Limb (tissue), 2 donors: Measurements from ENCODE around the gene NEDD4L.
"Not testable (repeated sequence)": the region's sequence is repeated elsewhere in the genome, so short reads cannot be mapped to it uniquely, and the experiment has no call there.

Experiments
- DNase-seq, 2 donors: peaks; one replicate each; pipeline ENCODE4 v3.0.0-alpha.2; 2016; ENCODE audit errors: extremely low spot score in 2 of 2

The NEDD4L gene

GRCh38 chr18:58411323-58411722 is 367.3 kb downstream of the NEDD4L start:
- DNase-seq = no peak

DNA sequence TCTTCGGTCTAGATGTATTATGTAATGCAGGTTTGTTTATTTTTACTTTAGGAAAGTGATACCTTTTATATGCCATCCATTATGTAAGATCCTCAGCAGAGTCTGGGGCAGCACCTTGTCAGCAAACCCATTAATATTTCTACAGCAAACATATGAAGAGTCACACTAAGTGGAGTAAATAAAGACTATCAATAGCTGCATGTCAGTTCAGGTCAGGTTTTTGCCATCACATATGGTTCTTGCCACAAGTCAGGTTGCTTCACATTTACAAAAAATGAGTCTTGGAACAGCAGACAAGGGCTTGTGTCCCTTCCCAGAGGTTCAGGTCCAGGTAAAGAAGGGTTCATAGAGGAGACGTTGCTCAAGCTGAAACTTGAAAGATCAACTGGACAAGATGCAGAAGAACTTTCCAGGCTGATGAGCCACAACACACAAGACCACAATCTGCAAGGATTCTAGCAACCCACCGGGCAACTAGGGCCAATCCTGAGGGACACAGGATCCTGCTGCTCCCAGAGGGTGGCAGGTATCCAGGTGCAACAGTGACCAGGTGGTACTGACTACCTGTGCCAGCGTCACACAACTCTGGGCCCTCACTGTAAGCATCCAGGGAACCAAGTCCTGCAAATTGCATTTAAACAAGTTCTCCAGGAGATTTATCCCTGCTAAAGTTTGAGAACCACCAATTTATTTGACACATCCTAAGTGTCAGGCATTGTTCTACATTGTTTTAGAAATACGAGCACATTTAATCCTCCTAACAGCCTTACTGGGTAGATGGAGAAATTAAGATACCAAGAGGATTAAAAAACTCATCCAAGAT is 369.0 kb downstream of the NEDD4L start:
- no peak for DNase-seq

DNA sequence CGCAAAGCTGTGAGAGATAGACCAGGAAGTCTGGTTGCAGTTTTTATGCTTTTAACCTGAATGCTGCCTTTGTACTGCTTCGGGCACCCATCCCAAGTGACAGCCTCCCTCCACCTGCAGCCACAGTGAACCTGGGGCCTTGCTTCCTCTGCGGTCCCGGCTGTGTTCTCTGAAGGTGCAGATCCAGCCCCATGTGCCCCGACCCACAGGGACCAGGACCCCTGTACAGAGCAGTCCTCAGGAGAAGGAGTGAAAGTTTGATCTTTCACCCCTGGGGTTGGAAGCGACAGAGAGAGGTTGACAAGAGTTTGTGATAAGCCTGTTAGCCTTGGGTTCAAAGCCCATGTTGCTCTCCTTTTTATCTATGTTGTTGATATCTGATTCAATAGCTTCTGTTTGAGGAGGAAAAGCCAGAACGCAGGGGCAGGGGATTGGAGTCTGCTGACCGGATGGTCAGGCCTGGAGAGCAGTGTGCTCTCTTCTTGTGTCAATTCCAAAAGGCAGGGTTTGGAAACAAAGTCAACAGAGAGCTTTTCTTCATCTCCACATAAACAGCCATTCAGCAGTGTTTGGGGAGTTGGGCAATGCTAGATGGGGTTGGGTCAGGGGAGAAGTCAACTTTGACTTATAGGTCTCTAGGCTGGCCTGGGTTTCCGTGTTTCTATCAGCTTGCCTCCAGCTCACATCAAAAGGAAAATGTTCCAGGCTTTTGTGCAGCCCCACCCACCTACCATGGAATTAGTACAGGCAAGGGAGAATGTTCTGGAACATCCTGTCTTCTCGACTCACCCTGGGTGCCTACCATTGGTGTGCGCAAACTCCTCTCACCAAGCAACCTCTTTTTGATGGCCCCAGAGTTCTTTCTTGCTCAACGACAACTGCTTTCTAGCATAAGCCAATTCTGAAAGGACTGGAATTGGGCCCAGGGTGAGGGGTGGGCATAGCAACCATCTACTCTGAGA is 369.9 kb downstream of the NEDD4L start:
- DNase-seq = no peak

DNA sequence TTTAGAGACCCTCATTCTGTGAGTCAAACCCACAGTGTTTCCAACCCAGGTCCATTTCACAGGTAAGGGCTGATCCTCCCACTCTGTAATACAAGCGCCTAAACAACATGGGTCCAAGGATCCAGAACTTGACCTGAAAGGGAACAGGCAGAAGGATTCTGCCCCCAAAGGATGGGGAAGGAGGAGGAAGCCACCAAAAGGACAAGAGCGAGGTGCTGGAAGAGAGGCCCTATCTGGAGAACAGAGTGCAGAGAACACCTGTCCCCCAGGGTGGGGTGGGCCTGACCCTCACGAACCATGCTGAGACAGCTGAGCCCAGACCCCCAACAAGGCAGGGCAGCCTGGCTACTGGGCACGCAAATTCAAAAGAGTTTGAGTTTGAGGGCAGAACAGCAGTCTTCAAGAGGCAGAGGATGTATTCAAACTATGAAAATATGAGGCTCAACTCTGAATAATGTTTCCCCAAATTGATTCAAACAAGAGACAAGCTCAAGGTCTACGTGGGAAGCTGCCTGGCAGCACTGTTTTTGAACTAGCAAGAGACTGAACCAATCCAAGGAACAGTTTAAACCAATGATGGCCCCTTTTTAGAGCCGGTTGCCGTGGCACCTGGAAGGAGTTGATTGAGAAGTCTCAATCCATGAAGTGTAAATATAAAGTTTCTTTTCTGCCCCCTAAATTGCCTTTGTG is 372.1 kb downstream of the NEDD4L start:
- no peak for DNase-seq

- no peak for DNase-seq
Measured at GRCh38 chr18:58416704-58417683, 373.0 kb downstream of the NEDD4L start.

GRCh38 chr18:58417752-58418151 is 373.7 kb downstream of the NEDD4L start:
- no peak for DNase-seq

- no peak for DNase-seq
Measured at GRCh38 chr18:58418361-58418760, 374.3 kb downstream of the NEDD4L start.

DNA sequence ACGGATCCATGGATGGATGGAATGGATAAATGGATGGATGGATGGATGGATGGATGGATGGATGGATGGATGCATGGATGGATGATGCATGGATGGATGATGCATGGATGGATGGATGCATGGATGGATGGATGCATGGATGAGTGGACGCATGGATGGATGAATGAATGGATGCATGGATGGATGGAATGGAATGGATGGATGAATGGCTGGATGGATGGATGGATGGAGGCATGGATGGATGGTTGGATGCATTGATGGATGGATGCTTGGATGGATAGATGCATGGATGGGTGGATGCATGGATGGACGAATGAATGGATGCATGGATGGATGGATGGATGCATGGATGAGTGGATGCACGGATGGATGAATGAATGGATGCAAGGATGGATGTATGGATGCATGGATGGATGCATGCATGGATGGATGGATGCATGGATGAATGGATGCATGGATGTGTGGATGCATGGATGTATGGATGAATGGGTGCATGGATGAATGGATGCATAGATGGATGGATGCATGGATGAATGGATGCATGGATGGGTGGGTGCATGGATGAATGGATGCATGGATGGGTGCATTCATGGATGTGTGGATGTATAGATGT is 375.7 kb downstream of the NEDD4L start:
- no peak for DNase-seq

DNA sequence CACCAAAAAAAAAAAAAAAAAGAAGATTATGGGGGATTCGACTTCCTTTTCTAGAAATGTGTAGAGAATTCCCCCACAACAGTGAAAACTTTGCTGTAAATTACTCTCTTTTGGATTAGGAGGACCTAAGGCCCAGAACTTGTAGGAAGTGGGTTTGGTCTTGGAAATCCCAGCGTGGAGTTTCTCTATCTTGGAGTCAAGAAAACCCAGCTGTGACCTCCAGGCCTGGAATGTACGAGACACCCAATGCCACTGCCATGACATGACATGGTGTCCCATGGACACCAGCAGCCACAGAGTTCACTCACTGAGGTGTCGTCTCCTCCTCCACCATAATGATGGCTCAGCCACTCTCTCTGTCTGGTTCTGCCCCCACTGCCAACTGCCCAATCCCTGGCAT is 382.6 kb downstream of the NEDD4L start:
- no peak for DNase-seq

- DNase-seq = no peak
Measured at GRCh38 chr18:58427321-58427720, 383.3 kb downstream of the NEDD4L start.

GRCh38 chr18:58429442-58429841 is 385.4 kb downstream of the NEDD4L start:
- DNase-seq = no peak

- no peak for DNase-seq
Measured at GRCh38 chr18:58431215-58431614, 387.2 kb downstream of the NEDD4L start.

DNA sequence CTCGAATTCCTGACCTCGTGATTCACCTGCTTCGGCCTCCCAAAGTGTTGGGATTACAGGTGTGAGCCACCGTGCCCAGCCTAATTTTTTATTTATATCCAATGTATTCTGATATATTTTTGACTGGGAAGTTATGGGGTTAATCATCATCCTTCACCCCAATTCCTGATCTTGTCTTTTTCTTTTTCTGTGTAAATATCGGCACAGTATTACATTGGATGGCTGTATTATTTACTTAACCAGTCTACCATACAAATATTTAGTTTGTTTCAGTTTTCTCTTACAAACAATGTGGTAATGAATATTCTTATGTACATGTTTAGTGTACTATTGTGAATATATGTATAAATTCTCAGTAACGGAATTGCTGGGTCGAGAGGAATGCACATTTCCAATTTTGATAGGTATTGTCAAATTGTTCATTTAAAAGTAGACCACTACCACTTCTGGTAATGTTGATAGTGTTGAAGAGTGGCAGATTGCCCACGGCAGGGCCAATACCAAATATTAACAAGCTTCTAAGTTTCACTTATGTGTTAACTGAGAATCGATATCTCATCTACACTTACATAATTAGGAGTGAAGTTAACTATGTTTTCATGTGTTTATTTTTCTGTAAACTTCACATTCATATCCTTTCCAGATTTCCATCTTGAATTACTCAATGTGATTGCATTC is 388.2 kb downstream of the NEDD4L start:
- no peak for DNase-seq

DNA sequence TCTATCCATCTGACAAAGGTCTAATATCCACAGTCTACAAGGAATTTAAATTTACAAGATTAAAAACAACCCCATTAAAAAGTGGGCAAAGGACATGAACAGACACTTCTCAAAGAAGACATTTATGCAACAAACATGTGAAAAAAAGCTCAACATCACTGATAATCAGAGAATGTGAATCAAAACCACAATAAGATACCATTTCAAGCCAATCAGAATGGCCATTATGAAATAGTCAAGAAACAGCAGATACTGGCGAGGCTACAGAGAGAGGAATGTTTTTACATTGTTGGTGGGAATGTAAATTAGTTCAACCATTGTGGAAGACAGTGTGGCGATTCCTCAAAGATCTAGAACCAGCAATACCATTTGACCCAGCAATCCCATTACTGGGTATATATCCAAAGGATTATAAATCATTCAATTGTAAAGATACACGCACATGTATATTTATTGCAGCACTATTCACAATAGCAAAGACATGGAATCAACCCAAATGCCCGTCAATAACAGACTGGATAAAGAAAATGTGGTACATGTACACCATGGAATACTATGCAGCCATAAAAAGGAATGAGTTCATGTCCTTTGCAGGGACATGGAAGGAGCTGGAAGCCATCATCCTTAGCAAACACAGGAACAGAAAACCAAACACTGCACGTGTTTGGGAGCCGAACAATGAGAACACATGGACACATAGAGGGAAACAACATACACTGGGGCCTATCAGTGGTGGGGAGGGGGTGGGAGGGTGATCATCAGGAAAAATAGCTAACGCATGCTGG is 391.4 kb downstream of the NEDD4L start:
- not testable (repeated sequence) for DNase-seq

- DNase-seq = no peak
Measured at GRCh38 chr18:58438161-58438957, 394.3 kb downstream of the NEDD4L start.

DNA sequence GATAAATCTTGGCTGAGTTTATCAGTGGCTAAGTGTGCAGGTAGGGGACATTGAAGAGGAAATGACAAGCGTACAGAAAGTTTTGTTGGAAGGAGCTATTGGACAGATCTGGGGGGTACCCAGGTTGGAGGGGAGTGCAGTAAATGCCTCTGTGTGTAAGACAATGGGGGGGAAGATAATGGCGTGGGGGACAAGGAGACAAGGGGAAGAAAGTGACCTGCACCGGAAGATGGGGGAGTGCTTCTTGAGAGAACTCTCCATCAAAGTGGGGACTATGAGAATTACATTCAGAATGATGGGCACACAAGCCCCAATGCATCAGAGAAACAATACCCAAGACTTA is 394.9 kb downstream of the NEDD4L start:
- DNase-seq = no peak

GRCh38 chr18:58443671-58444070 is 399.6 kb downstream of the NEDD4L start:
- no peak for DNase-seq
